Measurements from ENCODE around the gene MST1R. TPM values are rescaled to one million over a fixed set of nuclear protein-coding genes. Genes with fewer than 3 reads are reported as not detected.

The MST1R gene
- total RNA-seq, 1 donor from 2014 or later = 1.3 TPM

DNA sequence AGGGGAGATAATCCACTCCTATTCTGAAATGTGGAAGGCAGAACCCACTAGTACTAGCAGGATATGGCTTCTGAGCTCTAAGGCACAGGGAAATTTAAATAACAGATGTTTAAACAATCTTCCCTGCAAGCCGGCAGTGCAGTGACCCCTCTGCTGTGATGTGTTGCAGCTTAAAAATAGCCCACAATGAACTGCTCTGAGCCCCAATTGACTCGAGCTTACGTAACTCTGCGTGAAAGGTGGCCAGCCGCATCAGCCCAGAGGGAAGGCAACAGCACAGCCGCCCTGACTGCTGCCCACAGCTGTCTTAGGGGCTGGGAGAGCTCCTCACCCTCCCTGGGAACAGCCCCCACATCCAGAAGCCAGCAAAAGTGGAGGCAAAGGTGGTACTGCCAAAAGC is 21.5 kb downstream of the MST1R start:
- intact Hi-C loops (cut with micrococcal nuclease) = no loop called here
- H3K27ac Mint-ChIP-seq = no peak overlapping the region
- H3K4me3 Mint-ChIP-seq (ENCODE audit: low read depth) = no peak overlapping the region
- H3K9me3 Mint-ChIP-seq = no peaks in the 10 kb centered on the region
- no peaks in the 10 kb centered on the region for H3K4me1 Mint-ChIP-seq (ENCODE audit: low read depth)
- no peaks in the 10 kb centered on the region for H3K27me3 Mint-ChIP-seq (ENCODE audit: low read depth)
- no peaks in the 10 kb centered on the region for H3K36me3 Mint-ChIP-seq (ENCODE audit: low read depth)
- no peak for DNase-seq (ENCODE audit: low spot score)

DNA sequence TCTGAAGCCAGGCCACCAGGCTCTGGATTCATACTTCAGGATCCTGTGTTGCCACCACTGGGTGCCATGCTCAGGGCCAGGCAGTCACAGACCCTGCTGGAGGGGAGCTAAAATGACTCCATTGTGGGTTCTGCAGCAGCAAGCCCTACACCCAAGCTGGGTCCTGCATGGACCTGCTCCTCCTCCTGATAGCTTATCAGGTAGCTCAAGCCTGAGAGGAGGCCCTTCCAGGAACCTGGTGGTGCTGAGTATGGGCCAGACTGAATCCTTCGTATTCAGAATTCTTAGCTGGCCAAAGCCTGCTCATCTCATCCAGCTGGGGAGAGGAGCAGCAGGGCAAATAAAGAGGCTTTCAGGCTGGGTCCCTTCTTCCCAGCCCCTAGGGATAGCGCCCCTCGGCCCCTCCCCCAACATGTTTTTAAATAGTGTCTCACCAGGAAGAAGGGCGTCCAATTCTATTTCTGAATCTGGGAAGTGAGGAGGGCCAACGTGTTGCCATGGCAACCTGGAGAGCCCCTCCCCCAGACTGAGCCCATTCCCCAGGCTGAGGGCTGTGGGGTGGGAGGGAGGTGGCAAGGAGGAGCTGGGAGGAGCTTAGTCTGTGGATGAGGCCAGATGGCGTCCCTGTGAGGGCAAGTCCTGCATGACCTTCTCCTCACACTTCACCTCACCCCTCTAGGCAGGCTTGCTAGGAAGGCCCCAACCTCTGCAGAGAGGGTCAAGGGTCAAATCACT is 22.9 kb downstream of the MST1R start:
- Mint-ChIP-seq H3K36me3 (ENCODE audit: low read depth) (no peaks in the 10 kb centered on the region), H3K9me3 (no peaks in the 10 kb centered on the region), H3K4me1 (ENCODE audit: low read depth) (no peaks in the 10 kb centered on the region), H3K27me3 (ENCODE audit: low read depth) (no peaks in the 10 kb centered on the region), H3K4me3 (ENCODE audit: low read depth) (no peak overlapping the region), H3K27ac (no peak overlapping the region)
- intact Hi-C loops (cut with micrococcal nuclease) = no loop called here
- no peak for DNase-seq (ENCODE audit: low spot score)

DNA sequence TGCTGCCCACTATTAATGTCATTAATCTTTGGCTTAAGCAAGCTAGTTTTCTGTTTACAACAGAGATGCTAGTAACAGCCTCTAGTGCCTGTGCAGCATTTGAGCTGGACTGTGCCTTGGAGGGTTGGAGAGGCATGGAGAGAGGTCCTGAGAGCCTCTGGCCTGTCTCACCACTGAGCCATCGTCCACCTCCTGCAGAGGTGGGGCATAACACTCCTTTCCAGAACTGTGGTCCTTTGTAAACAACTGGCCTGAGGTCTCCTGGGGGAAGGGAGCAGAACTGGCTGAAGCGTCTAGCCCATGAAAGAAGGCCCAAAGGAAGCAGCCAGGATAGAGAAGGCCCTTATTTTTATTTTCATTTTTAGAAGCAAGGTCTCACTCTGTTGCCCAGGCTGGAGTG is 24.0 kb downstream of the MST1R start:
- intact Hi-C loops (cut with micrococcal nuclease) = no loop called here
- Mint-ChIP-seq H3K27ac (no peak overlapping the region), H3K9me3 (no peaks in the 10 kb centered on the region), H3K4me1 (ENCODE audit: low read depth) (no peaks in the 10 kb centered on the region), H3K4me3 (ENCODE audit: low read depth) (no peak overlapping the region), H3K36me3 (ENCODE audit: low read depth) (no peaks in the 10 kb centered on the region), H3K27me3 (ENCODE audit: low read depth) (no peaks in the 10 kb centered on the region)
- DNase-seq (ENCODE audit: low spot score) = no peak

DNA sequence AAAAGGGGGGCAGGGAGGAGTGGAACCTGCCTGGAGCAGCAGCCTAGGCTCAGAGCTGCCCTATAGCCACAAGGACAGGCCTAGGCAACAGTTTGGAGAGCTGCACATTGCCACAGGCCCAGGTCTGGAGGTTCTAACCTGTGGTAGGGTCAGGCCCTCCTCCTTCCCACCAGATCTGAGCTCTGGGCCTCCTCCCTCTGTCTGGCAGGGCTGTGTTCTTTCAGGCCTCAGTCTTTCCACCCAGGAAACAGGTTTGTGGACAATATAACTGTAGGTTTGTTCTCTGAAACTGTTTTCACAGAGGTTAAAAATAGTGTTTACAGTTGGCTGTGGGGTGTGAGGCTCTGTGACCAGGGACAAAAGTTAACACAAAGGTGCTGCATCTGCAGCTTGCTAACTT is 25.0 kb downstream of the MST1R start:
- Mint-ChIP-seq H3K36me3 (ENCODE audit: low read depth) (no peaks in the 10 kb centered on the region), H3K4me1 (ENCODE audit: low read depth) (no peaks in the 10 kb centered on the region), H3K9me3 (no peaks in the 10 kb centered on the region), H3K27me3 (ENCODE audit: low read depth) (no peaks in the 10 kb centered on the region), H3K27ac (no peak overlapping the region), H3K4me3 (ENCODE audit: low read depth) (no peak overlapping the region)
- intact Hi-C loops (cut with micrococcal nuclease) = no loop called here
- DNase-seq (ENCODE audit: low spot score) = no peak

DNA sequence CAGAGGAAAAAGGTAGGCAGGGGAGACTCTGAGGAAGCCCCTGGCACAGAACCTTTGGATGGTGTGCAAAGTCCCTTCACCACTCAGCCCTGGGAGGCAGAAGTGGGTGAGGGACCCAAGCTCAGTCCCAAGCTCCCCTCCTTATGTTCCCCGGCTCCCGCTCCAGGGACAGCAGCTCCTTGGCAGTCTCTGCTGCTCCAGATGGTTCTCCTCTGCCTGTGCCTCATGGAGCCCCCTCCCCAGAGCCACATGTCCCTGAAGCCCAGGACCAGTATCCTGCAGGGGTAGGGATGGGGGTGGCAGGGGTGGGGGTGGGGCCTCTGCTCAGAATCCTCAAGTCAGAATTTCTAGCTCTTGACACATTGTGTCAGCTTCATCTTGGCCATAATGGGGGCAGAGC is 26.0 kb downstream of the MST1R start:
- intact Hi-C loops (cut with micrococcal nuclease) = no loop called here
- peaks cover 2% of the 10 kb centered on the region for H3K4me1 Mint-ChIP-seq (ENCODE audit: low read depth)
- H3K9me3 Mint-ChIP-seq = no peaks in the 10 kb centered on the region
- H3K36me3 Mint-ChIP-seq (ENCODE audit: low read depth) = no peaks in the 10 kb centered on the region
- H3K4me3 Mint-ChIP-seq (ENCODE audit: low read depth) = no peak overlapping the region
- H3K27ac Mint-ChIP-seq = no peak overlapping the region
- no peak for DNase-seq (ENCODE audit: low spot score)
- H3K27me3 Mint-ChIP-seq (ENCODE audit: low read depth) = no peaks in the 10 kb centered on the region

DNA sequence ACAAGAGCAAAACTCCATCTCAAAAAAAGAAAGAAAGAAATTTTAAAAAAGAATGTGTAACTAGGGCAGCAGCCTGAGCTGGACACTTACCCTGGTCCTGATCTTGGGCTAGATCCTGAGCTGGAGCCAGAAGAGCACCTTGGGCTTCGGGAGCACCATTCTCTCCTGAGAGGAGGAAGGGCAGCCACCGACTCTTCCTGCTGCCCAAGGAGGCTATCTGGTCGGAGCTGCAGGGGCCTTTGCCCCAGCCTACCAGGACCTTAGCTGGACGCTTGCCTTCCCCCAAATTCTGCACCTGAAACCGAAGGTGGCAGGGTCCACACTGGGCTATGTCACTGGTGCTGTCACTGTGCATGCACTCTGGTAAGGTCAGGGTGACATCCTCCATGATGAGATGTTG is 27.1 kb downstream of the MST1R start:
- intact Hi-C loops (cut with micrococcal nuclease) = no loop called here
- Mint-ChIP-seq H3K4me1 (ENCODE audit: low read depth) (peaks cover 2% of the 10 kb centered on the region), H3K27me3 (ENCODE audit: low read depth) (peaks cover 4% of the 10 kb centered on the region), H3K36me3 (ENCODE audit: low read depth) (no peaks in the 10 kb centered on the region), H3K9me3 (no peaks in the 10 kb centered on the region), H3K27ac (no peak overlapping the region), H3K4me3 (ENCODE audit: low read depth) (no peak overlapping the region)
- no peak for DNase-seq (ENCODE audit: low spot score)

DNA sequence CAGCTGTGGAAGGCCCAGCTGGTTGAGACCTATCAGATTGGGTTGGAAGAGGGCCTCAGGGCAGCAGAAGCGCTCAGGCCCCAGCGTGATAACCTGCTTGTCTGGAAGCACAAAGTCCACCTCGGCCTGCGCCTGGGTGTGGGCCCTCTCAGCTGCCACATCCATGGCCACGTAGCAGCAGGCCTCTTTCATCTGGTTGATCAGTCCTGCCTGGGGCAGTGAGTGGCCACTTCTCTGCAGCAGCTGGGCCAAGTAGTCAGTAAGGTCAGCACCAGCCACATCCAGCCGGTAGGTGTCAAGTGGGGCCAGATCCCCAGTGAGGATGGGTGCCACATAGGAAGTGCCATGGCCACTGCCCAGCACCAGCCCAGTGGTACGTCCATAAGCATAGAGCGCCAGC is 30.1 kb downstream of the MST1R start:
- no peak for DNase-seq (ENCODE audit: low spot score)
- intact Hi-C loops (cut with micrococcal nuclease) = no loop called here
- peaks cover 2% of the 10 kb centered on the region for H3K4me1 Mint-ChIP-seq (ENCODE audit: low read depth)
- no peaks in the 10 kb centered on the region for H3K36me3 Mint-ChIP-seq (ENCODE audit: low read depth)
- H3K27me3 Mint-ChIP-seq (ENCODE audit: low read depth) = peaks cover 21% of the 10 kb centered on the region
- no peaks in the 10 kb centered on the region for H3K9me3 Mint-ChIP-seq
- no peak overlapping the region for H3K4me3 Mint-ChIP-seq (ENCODE audit: low read depth)
- H3K27ac Mint-ChIP-seq = no peak overlapping the region

DNA sequence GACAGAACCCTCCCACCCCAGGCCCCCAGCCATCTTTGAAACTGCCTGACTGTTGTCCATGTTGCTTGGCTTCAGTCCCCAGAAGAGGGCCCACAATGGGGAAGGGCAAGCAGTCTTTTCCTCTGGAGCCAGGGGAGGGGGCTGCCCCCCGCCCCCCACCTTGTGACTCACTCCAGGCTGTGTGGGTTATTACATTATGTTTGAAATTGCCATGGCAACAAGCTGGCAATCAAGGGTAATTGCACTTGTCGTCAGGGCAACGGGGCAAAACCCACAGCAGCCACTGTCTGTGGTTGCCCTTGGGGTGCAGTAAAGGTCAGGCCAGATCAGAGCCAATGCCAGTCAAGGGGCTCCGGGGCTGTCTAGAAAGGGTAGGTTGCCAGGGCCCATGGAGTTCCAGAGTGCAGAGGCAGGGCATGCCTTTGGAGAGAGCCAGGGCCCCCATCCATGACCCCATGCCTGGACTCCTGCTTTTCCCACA is 30.8 kb downstream of the MST1R start:
- Mint-ChIP-seq H3K27ac (no peak overlapping the region), H3K9me3 (no peaks in the 10 kb centered on the region), H3K4me1 (ENCODE audit: low read depth) (peaks cover 2% of the 10 kb centered on the region), H3K36me3 (ENCODE audit: low read depth) (no peaks in the 10 kb centered on the region), H3K27me3 (ENCODE audit: low read depth) (peaks cover 28% of the 10 kb centered on the region), H3K4me3 (ENCODE audit: low read depth) (no peak overlapping the region)
- no peak for DNase-seq (ENCODE audit: low spot score)
- intact Hi-C loops (cut with micrococcal nuclease) = no loop called here

DNA sequence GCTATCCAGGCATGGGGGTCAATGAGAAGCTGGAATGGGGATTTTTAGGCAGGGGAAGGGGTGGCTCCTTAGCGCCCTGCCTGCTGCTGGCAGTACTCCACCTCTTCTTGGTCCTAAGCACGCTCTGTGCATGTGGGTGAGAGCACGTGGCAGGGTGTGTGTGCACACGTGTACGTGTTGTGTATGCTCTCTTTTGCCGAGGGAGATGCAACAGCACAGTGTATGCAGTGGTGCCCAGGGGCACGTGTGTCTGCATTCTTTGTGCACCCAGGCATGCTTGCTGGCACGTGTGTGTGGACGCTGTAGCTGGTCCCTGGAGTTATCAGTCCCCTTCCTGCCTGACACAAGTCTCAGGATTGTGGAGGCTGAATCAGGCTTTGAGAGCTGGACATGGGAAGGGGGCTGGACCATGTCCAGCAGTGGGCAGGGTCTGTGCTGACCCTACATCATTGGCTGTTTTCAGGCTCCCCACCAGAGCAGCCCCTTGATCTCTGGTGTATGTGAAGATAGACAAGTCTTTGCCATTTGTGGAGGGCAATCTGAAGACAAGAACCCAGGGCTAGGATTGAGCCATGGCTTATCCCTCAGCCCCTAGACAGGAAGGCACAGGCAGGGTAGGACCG is 32.0 kb downstream of the MST1R start:
- peaks cover 38% of the 10 kb centered on the region for H3K27me3 Mint-ChIP-seq (ENCODE audit: low read depth)
- H3K4me3 Mint-ChIP-seq (ENCODE audit: low read depth) = no peak overlapping the region
- intact Hi-C loops (cut with micrococcal nuclease) = no loop called here
- peaks cover 2% of the 10 kb centered on the region for H3K4me1 Mint-ChIP-seq (ENCODE audit: low read depth)
- H3K36me3 Mint-ChIP-seq (ENCODE audit: low read depth) = no peaks in the 10 kb centered on the region
- H3K27ac Mint-ChIP-seq = no peak overlapping the region
- no peak for DNase-seq (ENCODE audit: low spot score)
- H3K9me3 Mint-ChIP-seq = no peaks in the 10 kb centered on the region

DNA sequence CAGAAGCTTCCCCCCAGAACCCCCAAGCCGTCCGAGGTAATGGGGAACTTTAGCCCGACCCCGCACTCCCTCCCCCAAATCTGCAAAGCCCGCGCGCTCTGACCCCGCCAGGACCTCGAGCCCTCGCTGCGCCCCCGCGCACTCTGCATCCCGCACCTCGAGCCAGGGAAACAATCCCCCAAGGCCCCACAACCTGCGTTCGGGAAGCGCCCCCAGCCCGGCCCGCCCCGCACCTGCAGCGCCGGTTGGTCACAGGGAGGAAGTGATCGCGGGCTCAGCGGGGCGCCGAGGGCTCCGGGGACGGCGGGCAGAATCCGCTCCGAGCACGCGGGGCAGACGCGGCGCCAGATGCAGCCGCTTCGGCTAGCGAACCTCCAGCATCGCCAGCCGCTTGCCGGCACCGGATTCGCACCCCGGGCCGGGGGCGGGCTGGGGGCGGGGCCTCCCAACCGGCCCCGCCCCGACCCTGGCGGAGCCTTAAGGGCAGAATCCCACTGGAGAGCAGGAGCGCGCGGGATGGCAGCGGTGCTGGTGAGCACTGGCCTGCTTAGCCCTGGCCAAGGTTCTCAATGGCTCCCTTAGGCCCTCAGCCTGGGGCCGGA is 34.0 kb downstream of the MST1R start, which contains the start of gene CAMKV:
TSS of gene CAMKV (minus strand) at position 382 of the 602 bp plus-strand sequence. CDS start 7,518 bp downstream, outside the sequence.
- Mint-ChIP-seq H3K36me3 (ENCODE audit: low read depth) (no peaks in the 10 kb centered on the region), H3K9me3 (no peaks in the 10 kb centered on the region), H3K4me3 (ENCODE audit: low read depth) (no peak within 1 kb of the TSS), H3K4me1 (ENCODE audit: low read depth) (peaks cover 2% of the 10 kb centered on the region), H3K27me3 (ENCODE audit: low read depth) (peaks cover 44% of the 10 kb centered on the region), H3K27ac (no peak within 1 kb of the TSS)
- intact Hi-C loops (cut with micrococcal nuclease) = no loop called here
- peak; percentile 10 for DNase-seq (ENCODE audit: low spot score)

DNA sequence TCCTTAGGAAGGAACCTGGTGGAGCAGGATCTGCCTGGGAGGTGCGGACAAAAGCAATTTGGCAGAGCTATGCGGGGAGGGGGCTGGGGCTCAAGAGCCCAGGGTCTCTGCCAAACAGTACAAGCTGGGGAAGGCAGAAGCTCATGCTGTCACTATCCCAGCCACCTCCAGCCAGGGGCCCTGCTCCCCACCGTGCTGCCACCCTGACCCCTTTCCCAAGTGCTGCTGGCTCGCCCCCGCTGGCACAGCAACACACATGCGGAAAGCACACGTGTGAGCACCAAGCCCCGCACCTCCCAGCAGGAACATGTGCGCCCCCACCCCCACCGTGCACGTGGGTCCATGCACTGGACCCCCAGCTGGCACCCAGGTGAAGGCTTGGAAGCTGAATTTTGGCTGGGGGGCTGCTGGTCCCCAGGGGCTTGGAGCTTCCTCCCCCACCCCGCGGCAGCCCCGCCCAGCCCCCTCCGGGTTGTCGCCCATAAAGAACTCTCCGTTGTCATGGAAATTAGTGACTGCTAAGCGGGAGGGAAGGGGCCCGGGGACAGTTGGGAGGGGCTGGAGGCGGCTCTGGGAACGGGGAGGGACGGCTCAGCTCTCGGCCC is 34.7 kb downstream of the MST1R start:
- H3K4me3 Mint-ChIP-seq (ENCODE audit: low read depth) = no peak overlapping the region
- DNase-seq (ENCODE audit: low spot score) = no peak
- intact Hi-C loops (cut with micrococcal nuclease) = no loop called here

DNA sequence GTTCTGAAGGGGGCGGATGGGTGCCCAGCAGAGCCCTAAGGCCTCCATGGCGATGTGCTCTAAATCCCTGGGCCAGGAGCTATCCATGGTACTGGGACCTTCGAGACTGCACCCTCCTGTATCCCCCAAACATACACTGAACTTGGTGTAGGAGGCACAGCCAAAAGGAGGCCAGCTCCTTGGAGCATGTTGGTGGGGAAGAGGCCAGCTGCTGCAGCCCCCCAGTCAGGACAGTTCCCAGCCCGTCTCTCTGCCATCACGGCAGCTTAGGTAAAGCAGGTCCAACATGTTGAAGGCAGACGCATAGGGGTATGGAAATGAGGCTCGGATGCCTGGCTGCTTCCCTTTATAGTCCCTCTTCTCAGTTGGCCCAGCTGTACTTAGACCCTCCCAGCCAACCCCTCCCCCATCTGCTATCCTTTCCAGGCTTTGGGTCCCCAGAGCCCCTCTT is 35.8 kb downstream of the MST1R start:
- Mint-ChIP-seq H3K27ac (no peak overlapping the region), H3K4me1 (ENCODE audit: low read depth) (peaks cover under 1% of the 10 kb centered on the region), H3K9me3 (no peaks in the 10 kb centered on the region), H3K27me3 (ENCODE audit: low read depth) (peaks cover 50% of the 10 kb centered on the region), H3K4me3 (ENCODE audit: low read depth) (no peak overlapping the region), H3K36me3 (ENCODE audit: low read depth) (no peaks in the 10 kb centered on the region)
- DNase-seq (ENCODE audit: low spot score) = no peak
- intact Hi-C loops (cut with micrococcal nuclease) = no loop called here

More for the DNA sequence above, 34.7 kb downstream of the MST1R start:
- Mint-ChIP-seq H3K27ac (no peak overlapping the region), H3K9me3 (no peaks in the 10 kb centered on the region), H3K27me3 (ENCODE audit: low read depth) (peaks cover 46% of the 10 kb centered on the region), H3K36me3 (ENCODE audit: low read depth) (no peaks in the 10 kb centered on the region), H3K4me1 (ENCODE audit: low read depth) (peaks cover 2% of the 10 kb centered on the region)

DNA sequence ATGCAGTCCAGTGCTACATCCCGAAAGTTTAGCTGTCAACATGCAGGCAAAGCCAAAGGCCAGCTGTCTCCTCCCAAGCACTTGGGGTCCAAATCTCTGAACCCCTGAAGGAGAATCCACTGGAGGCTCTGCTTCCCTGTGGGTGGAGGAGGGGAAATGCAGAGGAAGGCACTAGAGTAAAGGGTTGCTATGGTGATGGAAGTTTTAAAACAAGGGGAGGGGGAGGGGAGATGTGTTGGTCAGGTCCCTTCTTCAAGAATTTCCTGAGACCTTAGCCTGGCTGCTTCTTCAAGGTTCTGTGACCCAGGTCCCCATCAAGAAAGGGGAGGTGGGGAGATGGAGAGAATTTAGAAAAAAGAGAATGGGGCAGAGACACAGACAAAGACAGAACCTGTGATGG is 36.3 kb downstream of the MST1R start:
- Mint-ChIP-seq H3K4me1 (ENCODE audit: low read depth) (no peaks in the 10 kb centered on the region), H3K36me3 (ENCODE audit: low read depth) (no peaks in the 10 kb centered on the region), H3K4me3 (ENCODE audit: low read depth) (no peak overlapping the region), H3K27ac (no peak overlapping the region), H3K9me3 (no peaks in the 10 kb centered on the region), H3K27me3 (ENCODE audit: low read depth) (peaks cover 50% of the 10 kb centered on the region)
- intact Hi-C loops (cut with micrococcal nuclease) = no loop called here
- no peak for DNase-seq (ENCODE audit: low spot score)
